SK-N-SH (cell line): Measurements from ENCODE around the gene KRT39. TPM values are rescaled to one million over a fixed set of nuclear protein-coding genes. Genes with fewer than 3 reads are reported as not detected.
"Not testable (repeated sequence)": the region's sequence is repeated elsewhere in the genome, so short reads cannot be mapped to it uniquely, and the experiment has no call there.

Source experiments
- CTCF ChIA-PET: fragments of 300-600, 350-600 bp; formaldehyde crosslinking; extraction: SDS; loops from one replicate; lab custom pipeline; 2021; lab: Yijun Ruan, JAX
- POLR2A ChIA-PET: fragments of 350-600 bp; sonication (Branson Sonifier 250); formaldehyde crosslinking; extraction: SDS; loops from one replicate; lab custom pipeline; 2020; ENCODE audit warnings: antibody characterized with exemption, inconsistent platforms; lab: Yijun Ruan, JAX
- DNase-seq: peaks from one replicate; pipeline ENCODE4 v3.0.0; 2012
- H2AFZ ChIP-seq: fragments of 200-600 bp; sonication (generic); 2 replicates; pipeline ENCODE4 v1.8.1; 2016; ENCODE audit warnings: antibody characterized with exemption, mild to moderate bottlenecking, low read depth
- H3F3A ChIP-seq: fragments of 200-600 bp; sonication (generic); replicated peaks from 2 replicates; pipeline ENCODE3; 2016; ENCODE audit warnings: antibody characterized with exemption, mild to moderate bottlenecking; ENCODE audit not compliant: insufficient read depth
- H3K27ac ChIP-seq, 2 experiments: fragments of 200-500 bp in 1 of 2; fragments of 200-600 bp in 1 of 2; sonication (Bioruptor generic) in 1 of 2; sonication (generic), shearing (Covaris generic) in 1 of 2; 2 replicates each; pipeline versions ENCODE4 v1.5.1 to v1.6.1; 2014 to 2016; ENCODE audit warnings: low read depth in 2 of 2, inconsistent platforms in 1 of 2, low read length in 1 of 2, mild to moderate bottlenecking in 1 of 2, mixed read lengths in 1 of 2
- H3K27me3 ChIP-seq: fragments of 200-600 bp; sonication (generic), shearing (Covaris generic); 2 replicates; pipeline ENCODE4 v1.6.1; 2016; ENCODE audit warnings: mixed run types; ENCODE audit not compliant: insufficient read depth
- H3K36me3 ChIP-seq, 2 experiments: fragments of 200-500 bp in 1 of 2; fragments of 200-600 bp in 1 of 2; sonication (Bioruptor generic) in 1 of 2; sonication (generic) in 1 of 2; replicated peaks in 1 of 2; 2 replicates each; pipeline versions ENCODE3 to v1.5.1; 2014 to 2016; ENCODE audit warnings: low read length in 1 of 2, mild to moderate bottlenecking in 1 of 2; ENCODE audit not compliant: insufficient read depth in 2 of 2, control insufficient read depth in 1 of 2
- H3K4me1 ChIP-seq, 2 experiments: fragments of 200-500 bp in 1 of 2; fragments of 200-600 bp in 1 of 2; sonication (Bioruptor generic) in 1 of 2; sonication (generic), shearing (Covaris generic) in 1 of 2; 2 replicates each; pipeline versions ENCODE4 v1.5.1 to v1.6.1; 2014 to 2016; ENCODE audit warnings: low read depth in 1 of 2, low read length in 1 of 2, mixed run types in 1 of 2; ENCODE audit not compliant: insufficient read depth in 2 of 2, control insufficient read depth in 1 of 2
- H3K4me2 ChIP-seq: fragments of 200-600 bp; sonication (generic), shearing (Covaris generic); 2 replicates; pipeline ENCODE4 v1.6.1; 2017; ENCODE audit warnings: mixed run types
- H3K4me3 ChIP-seq, 2 experiments: fragments of 200-500 bp in 1 of 2; fragments of 200-600 bp in 1 of 2; sonication (Bioruptor generic) in 1 of 2; sonication (generic), shearing (Covaris generic) in 1 of 2; 2 replicates each; pipeline versions ENCODE4 v1.5.1 to v1.8.1; 2014 to 2016; ENCODE audit warnings: low read depth in 2 of 2, inconsistent platforms in 1 of 2, low read length in 1 of 2, mild to moderate bottlenecking in 1 of 2, mixed read lengths in 1 of 2, moderate library complexity in 1 of 2
- H3K79me2 ChIP-seq: fragments of 200-600 bp; sonication (generic); 2 replicates; pipeline ENCODE4 v1.8.1; 2017; ENCODE audit warnings: mild to moderate bottlenecking; ENCODE audit not compliant: insufficient read depth
- H3K9ac ChIP-seq: fragments of 200-600 bp; sonication (generic); 2 replicates; pipeline ENCODE4 v1.6.1; 2017; ENCODE audit warnings: mixed run types
- H3K9me2 ChIP-seq: fragments of 200-600 bp; sonication (generic); 2 replicates; pipeline ENCODE4 v1.6.1; 2017; ENCODE audit warnings: mixed run types
- H3K9me3 ChIP-seq: fragments of 200-600 bp; sonication (generic); 2 replicates; pipeline ENCODE4 v1.6.1; 2017; ENCODE audit warnings: mixed run types, mild to moderate bottlenecking, moderate library complexity
- H4K20me1 ChIP-seq: fragments of 200-600 bp; sonication (generic); 2 replicates; pipeline ENCODE4 v1.6.1; 2017; ENCODE audit warnings: mild to moderate bottlenecking, mixed run types; ENCODE audit not compliant: insufficient read depth
- CTCF ChIP-seq: fragments of 200-600 bp; sonication (generic); IDR thresholded peaks from 2 replicates; pipeline ENCODE4 v1.6.1; 2017; ENCODE audit warnings: antibody characterized with exemption, mild to moderate bottlenecking, moderate library complexity
- ELF1 ChIP-seq: IDR thresholded peaks from 2 replicates; pipeline ENCODE4 v1.4.0; 2012
- EZH2phosphoT487 ChIP-seq: fragments of 200-600 bp; sonication (generic); IDR thresholded peaks from 2 replicates; pipeline ENCODE4 v1.6.1; 2017; ENCODE audit warnings: low read depth, mixed run types, mild to moderate bottlenecking, antibody characterized with exemption, moderate library complexity, borderline replicate concordance
- FOXJ3 ChIP-seq: sonication (generic); formaldehyde crosslinking; IDR thresholded peaks from 2 replicates; pipeline ENCODE4 v1.5.1; 2020; ENCODE audit warnings: mild to moderate bottlenecking, missing genetic modification reagents
- FOXM1 ChIP-seq: IDR thresholded peaks from 2 replicates; pipeline ENCODE4 v1.4.0; 2012; ENCODE audit warnings: low read depth, mild to moderate bottlenecking
- GABPA ChIP-seq: IDR thresholded peaks from 2 replicates; pipeline ENCODE4 v1.4.0; 2012; ENCODE audit warnings: low read depth, mild to moderate bottlenecking
- GATA2 ChIP-seq: sonication (generic); formaldehyde crosslinking; IDR thresholded peaks from 2 replicates; pipeline ENCODE4 v1.5.0; 2020; ENCODE audit warnings: mild to moderate bottlenecking, missing genetic modification reagents
- POLR2AphosphoS5 ChIP-seq: IDR thresholded peaks from 2 replicates; pipeline ENCODE4 v1.6.1; 2012; ENCODE audit warnings: low read depth, low read length
- RFX5 ChIP-seq: IDR thresholded peaks from 2 replicates; pipeline ENCODE4 v1.6.1; 2012; ENCODE audit warnings: mild to moderate bottlenecking, improper control_type of control experiment, low read length
- SMC3 ChIP-seq: IDR thresholded peaks from 2 replicates; pipeline ENCODE4 v1.6.1; 2012; ENCODE audit warnings: low read depth, low read length, improper control_type of control experiment
- TAF1 ChIP-seq: IDR thresholded peaks from 2 replicates; pipeline ENCODE4 v1.6.1; 2012; ENCODE audit warnings: low read depth, mild to moderate bottlenecking, low read length, moderate library complexity, borderline replicate concordance
- USF1 ChIP-seq: IDR thresholded peaks from 2 replicates; pipeline ENCODE4 v1.4.0; 2012; ENCODE audit warnings: low read depth, borderline replicate concordance
- USF2 ChIP-seq: fragments of 150-350 bp; IDR thresholded peaks from 2 replicates; pipeline ENCODE4 v1.6.1; 2017; ENCODE audit warnings: antibody characterized with exemption, low read length, low read depth, borderline replicate concordance
- YY1 ChIP-seq: IDR thresholded peaks from 2 replicates; pipeline ENCODE4 v1.4.0; 2012; ENCODE audit warnings: low read depth, mild to moderate bottlenecking
- WGBS: methylation state at CpG from one replicate; pipeline ENCODE4 v1.1.6; 2017; ENCODE audit warnings: low lambda C conversion rate; 5-methylcytosine and 5-hydroxymethylcytosine counted together
- polyA plus RNA-seq, 3 experiments: library from polyadenylated mRNA; depleted of rRNA; stranded (reverse); fragments of >200 nt; gene quantifications; 2 replicates each; pipeline ENCODE4 v1.2.3, GENCODE V29; 2012

The KRT39 gene
- polyA plus RNA-seq, 1 of the 3 experiments (the other 2 are of a cell fraction) = not detected

DNA sequence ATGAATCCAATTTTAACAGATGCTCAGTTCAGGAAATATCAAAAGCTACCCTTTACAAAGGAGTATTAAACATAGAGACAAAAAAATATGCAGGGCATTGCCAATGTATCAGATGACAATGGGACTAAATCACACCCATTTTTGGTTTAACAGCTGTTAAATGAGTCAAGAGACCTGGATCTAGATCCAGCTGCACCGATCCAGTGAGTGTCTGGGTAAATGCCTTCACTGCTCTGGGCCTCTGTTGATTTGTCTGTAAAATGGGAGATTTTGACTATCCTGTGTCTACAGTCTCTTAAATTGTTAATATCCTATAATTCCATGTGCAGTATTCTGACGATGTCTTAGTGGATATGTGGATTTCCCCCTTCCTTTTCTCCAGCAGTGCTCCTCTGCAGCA lies 45.7 kb downstream of the KRT39 start (continued):
- TF ChIP-seq EZH2phosphoT487 (no peak), SMC3 (no peak)

- not testable (repeated sequence) for DNase-seq, H3K36me3 ChIP-seq, H3K27me3 ChIP-seq, H2AFZ ChIP-seq, H3K27ac ChIP-seq, H3K4me3 ChIP-seq, H3K9ac ChIP-seq, H3K4me2 ChIP-seq, H3K9me2 ChIP-seq, H3K79me2 ChIP-seq, H3K4me1 ChIP-seq, H3F3A ChIP-seq, H3K9me3 ChIP-seq, H4K20me1 ChIP-seq
- WGBS = 45% methylated on average over 2 of the region's 2 CpGs
- ChIA-PET POLR2A (interaction anchor here (0.6 kb wide), 1 partner anchor 604 kb away, joined by 3 read pairs; no protein-coding TSS in a partner anchor), CTCF (interaction anchor here (1.2 to 11.9 kb wide), 4 partner anchors 10 to 745 kb away, joined by 3 to 140 read pairs (median 24); no protein-coding TSS in a partner anchor)
These were observed 49.6 kb downstream of the KRT39 start for GRCh38 chr17:40917116-40917515.

GRCh38 chr17:40916366-40916765 lies 50.4 kb downstream of the KRT39 start:
- Histone ChIP-seq H3K9me2 (no peaks in the 10 kb centered on the region), H3F3A (no peaks in the 10 kb centered on the region), H3K4me1 (no peaks in the 10 kb centered on the region), H3K27ac (peak overlapping the region in 1 of 2 experiments; percentile 77; a peak in 1 of 4 replicates), H3K27me3 (no peaks in the 10 kb centered on the region), H3K4me3 (no peak overlapping the region), H4K20me1 (no peaks in the 10 kb centered on the region), H3K36me3 (no peaks in the 10 kb centered on the region), H2AFZ (no peak overlapping the region), H3K79me2 (no peaks in the 10 kb centered on the region), H3K4me2 (no peak overlapping the region), H3K9me3 (no peaks in the 10 kb centered on the region), H3K9ac (no peak overlapping the region)
- 40% methylated on average over 1 of the region's 1 CpG for WGBS
- CTCF ChIA-PET = interaction anchor here (1.2 to 11.9 kb wide), 4 partner anchors 9 to 745 kb away, joined by 3 to 140 read pairs (median 24); no protein-coding TSS in a partner anchor
- no peak for TF ChIP-seq GABPA
- TF ChIP-seq TAF1 = no peak
- no peak for TF ChIP-seq POLR2AphosphoS5
- POLR2A ChIA-PET = no interaction called here
- DNase-seq = no peak

- H3K27me3 ChIP-seq = no peaks in the 10 kb centered on the region
- no peak overlapping the region for H3K4me2 ChIP-seq
- no peak overlapping the region for H3K4me3 ChIP-seq
- TF ChIP-seq FOXM1 = no peak
- no peak for TF ChIP-seq POLR2AphosphoS5
- TF ChIP-seq YY1 = no peak
- TF ChIP-seq GATA2 = no peak
- TF ChIP-seq CTCF = no peak
- TF ChIP-seq FOXJ3 (CRISPR knock-in tag) = no peak
- TF ChIP-seq RFX5 = no peak
- TF ChIP-seq USF1 = no peak
- TF ChIP-seq EZH2phosphoT487 = no peak
- TF ChIP-seq GABPA = no peak
- TF ChIP-seq TAF1 = no peak
- no peak for TF ChIP-seq USF2
- TF ChIP-seq ELF1 = no peak
- no peaks in the 10 kb centered on the region for H3K79me2 ChIP-seq
- H3F3A ChIP-seq = peaks cover 4% of the 10 kb centered on the region
- H3K4me1 ChIP-seq = peaks cover 0 to 4% of the 10 kb centered on the region in 2 experiments; a peak in 2 of 4 replicates
- ChIA-PET POLR2A (no interaction called here), CTCF (interaction anchor here (1.4 to 11.9 kb wide), 5 partner anchors 9 to 746 kb away, joined by 4 to 140 read pairs (median 17); no protein-coding TSS in a partner anchor)
- no peaks in the 10 kb centered on the region for H4K20me1 ChIP-seq
- H3K36me3 ChIP-seq = no peaks in the 10 kb centered on the region
- H3K27ac ChIP-seq = peak overlapping the region in 1 of 2 experiments; percentile 77; a peak in 2 of 4 replicates
- DNase-seq = no peak
- peak overlapping the region; percentile 21; the same call in 1 of the 2 replicates for H3K9ac ChIP-seq
- H2AFZ ChIP-seq = peak overlapping the region; percentile 24; the same call in 1 of the 2 replicates
- WGBS = 15% methylated on average over 2 of the region's 2 CpGs
- H3K9me3 ChIP-seq = no peaks in the 10 kb centered on the region
- H3K9me2 ChIP-seq = no peaks in the 10 kb centered on the region
These were observed 51.0 kb downstream of the KRT39 start for GRCh38 chr17:40915721-40916256.
